GM21528 (cell line): ENCODE measurements around the gene DHCR7.
A peak's percentile ranks its signal among the peaks of the same experiment; 100 is the strongest.

ENCODE experiments used
- ATAC-seq: cut with Tn5 transposase; IDR thresholded peaks from one replicate; pipeline ENCODE4 v1.9.1; 2021; ENCODE audit warnings: mild to moderate bottlenecking, moderate library complexity; ENCODE audit not compliant: unreplicated experiment, low FRiP score

The DHCR7 gene

DNA sequence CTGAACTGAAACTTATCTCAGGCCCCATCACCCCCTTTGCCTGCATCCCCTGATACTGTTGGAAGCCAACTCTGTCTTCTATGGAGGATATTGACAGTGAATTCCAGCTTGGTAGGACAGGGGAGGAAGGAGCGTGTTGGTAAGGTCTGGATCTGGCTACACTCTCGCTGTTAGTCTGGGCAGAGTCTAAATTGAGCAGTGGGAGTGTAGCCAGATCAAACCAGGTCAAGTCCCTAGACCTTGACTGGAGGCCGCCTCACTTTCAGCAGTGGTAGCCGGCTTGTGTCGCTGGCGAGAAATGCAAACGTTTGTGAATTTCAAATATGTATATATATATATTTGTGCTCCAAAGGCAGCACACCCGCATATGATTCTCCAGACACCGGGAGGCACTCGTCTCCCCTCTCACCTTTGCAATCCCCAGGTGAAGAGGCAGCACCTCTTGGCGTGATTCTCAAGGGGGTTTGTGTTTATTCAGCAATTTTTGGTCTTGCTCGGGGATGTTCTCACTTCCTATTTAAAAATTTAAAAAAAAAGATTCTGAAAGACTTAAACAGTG is 26.7 kb downstream of the DHCR7 start:
- ATAC-seq: no peak

DNA sequence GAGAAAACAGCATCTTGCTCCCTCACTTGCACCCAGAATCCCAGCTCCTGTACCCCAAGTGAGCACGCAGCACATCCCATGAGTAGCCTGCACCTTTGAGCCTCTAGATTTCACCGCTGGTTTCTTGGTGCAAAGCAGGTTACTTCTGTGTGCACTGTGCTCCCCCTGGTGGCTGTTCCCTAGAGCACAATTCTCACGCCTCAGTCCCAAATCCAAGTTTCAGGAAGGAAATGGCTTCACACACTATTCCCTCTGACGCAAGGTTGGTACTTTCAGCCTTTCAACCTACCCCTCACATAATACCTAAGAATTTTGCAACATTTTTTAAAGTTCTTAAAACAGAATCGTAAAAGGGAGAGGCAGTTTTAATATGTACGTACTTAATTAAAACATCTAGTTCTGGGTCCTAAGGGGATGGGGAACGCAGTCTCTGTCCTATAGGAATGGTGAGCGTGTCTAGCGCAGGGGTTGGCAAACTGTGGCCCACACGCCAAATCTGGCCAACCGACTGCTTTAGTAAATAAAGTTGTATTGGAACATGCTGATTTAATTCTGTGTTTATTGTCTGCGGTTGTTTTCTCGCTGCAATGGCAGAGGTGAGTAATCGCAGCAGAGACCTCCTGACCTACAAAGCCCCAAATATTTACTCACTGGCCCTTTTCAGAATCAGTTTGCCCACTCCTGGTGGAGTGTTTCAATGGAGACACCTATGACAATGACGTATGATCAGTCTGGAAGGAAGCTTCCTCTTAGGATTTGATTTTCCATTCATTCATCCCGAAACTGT is 27.5 kb downstream of the DHCR7 start:
- ATAC-seq: no peak

DNA sequence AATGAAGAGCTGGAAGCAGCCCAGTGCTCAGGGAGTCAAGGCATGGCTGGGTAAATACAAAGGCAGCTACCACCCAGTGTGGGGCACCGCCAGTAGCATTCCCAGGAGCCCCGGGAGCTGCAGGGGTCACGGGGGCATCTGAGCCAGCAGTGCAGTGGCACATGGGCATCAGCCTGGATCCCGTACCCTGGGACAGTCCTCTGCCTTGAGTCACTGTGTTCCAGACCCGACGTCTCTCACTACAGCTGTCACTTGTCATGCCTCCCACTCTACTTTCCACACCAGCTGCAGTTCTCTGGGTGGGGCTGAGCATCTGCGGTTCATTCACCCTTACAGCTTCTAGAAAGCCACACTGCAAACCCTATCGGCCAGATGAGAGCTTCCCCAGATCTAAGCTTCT is 29.6 kb downstream of the DHCR7 start:
- ATAC-seq: peak; percentile 80

DNA sequence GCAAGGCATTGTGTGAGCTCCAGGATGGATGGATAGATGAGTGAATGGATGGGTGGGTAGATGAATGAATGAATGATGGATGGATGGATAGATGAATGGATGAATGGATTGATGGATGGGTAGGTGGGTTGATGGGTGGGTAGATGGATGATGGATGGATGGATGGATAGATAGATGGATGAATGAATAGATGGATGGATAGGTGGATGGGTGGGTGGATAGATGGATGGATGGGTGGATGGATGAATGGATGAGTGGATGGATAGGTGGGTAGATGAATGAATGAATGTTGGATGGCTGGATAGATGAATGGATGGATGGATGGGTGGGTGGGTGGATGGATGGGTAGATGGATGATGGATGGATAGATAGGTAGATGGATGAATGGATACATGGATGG is 33.5 kb downstream of the DHCR7 start:
- no peak for ATAC-seq

DNA sequence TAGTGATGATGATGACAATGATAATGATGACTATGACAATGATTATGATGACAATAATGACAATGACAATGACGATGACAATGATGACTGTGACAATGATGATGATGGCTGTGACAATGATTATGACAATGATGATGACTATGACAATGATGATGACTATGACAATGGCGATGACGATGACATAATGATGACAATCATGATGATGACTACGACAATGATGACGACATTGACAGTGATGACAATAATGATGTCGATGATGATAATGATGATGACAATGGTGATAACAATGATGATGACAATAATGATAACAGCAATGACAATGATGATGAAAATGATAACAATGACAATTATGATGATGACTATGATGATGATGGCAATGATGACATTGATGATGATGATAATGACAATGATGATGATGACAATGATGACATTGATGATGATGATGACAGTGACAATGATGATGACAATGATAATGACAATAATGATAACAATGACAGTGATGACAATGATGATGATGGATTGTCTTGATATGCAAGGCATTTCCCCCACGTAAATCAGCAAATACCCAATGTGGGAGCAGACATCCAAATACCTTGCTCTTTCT is 37.7 kb downstream of the DHCR7 start:
- no peak for ATAC-seq

DNA sequence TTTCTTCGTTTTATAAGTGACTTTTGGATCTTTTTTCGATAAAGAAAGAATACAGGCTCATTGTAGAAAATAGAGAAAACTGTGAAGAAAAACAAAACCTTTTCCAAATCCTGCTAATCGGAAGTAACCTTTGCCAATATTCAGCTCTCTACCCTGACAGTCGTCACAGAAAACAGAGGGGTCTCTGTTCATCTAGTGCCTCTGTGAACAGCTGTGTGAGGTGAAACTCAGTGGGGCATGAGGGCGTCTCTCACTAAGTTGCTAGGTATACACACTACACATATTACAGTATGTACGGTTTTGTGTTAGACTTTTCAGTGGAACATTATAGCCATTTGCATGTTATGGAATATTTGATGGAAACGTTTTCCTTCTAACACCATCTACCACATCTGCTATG is 39.4 kb downstream of the DHCR7 start:
- ATAC-seq: no peak

DNA sequence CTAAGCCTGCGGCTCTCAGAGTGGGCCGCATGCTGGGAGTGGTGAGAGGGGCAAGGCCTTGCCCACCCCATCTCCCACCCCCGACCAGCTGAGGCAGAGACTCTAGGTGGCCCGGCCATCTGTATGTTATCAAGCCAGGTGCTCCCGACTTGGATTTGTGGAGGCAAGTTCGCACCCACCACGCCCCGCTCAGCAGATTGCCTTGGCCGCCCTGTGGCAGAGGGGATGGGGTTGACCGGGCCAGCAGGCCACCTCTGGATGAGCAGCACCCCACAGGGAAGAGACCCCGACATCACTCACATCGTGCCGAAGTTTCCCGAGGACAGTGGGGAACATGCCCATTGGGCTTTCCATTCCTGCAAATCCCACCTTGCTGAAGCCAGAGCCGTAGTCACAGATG is 40.8 kb downstream of the DHCR7 start:
- no peak for ATAC-seq

DNA sequence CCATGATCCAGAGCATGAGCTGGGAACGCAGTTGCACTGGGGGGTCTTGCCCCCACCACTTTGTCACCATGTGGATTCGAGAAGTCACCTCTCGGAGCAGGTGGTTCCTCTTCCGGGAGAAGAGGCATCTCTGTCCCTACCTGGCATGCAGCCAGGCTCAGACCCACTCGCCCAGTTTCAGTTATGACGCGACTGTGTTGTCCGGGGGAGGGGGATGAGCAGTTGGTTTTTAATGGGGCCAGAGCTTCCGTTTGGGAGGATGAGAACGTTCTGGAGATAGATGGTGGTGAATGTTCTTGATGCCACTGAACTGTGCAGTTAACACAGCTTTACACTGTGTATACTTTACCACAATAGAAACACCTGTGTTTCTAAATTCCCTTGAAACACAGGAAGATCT is 41.5 kb downstream of the DHCR7 start:
- ATAC-seq: no peak

DNA sequence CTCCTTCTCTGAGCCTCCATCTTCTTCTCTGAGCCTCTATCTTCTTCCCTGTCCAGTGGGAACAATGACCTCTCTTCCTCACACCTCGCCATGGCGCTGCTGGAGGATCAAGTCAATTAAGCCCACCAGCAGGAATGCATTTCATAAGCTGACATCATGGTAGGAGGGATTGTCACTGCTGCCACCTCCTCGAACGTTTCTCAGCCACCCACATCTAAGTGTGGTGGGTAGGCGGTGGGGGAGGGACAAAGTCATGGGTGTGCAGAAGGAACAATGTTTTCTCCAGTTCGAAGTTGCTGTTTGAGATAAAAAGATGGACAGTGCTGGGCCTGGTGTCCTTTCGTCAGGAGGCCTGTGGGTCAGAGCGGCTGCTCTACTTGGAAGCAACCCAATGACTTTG is 44.0 kb downstream of the DHCR7 start:
- ATAC-seq: no peak

DNA sequence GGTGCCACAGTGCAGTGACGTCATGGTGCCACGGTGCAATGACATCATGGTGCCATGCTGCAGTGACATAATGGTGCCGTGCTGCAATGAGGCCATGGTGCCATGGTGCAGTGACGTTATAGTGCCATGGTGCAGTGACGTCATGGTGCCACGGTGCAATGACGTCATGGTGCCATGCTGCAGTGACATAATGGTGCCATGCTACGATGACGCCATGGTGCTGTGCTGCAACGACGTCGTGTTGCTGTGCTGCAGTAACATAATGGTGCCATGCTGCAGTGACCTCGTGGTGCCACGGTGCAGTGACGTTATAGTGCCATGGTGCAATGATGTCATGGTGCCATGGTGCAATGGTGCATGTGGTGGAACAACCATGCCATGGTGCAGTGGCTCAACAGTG is 45.3 kb downstream of the DHCR7 start:
- no peak for ATAC-seq

DNA sequence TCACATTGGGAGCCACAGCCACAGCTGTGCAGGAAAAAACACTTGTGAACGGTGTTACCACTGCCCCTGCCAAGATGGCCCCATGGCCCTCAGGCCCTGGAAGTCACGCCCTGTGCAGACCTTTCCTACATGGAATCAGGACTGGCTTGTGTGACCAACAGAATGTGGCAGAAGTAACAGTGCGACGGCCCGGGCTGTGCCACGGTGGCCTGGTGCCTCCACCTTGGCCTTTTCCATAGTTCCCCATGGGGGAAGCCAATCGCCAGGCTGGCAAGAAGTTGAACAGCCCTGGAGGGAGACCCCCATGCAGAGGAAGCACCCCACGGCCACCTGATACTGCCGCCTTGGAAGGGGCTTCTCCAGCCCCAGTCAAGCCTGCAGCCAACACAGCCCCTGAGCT is 48.0 kb downstream of the DHCR7 start:
- no peak for ATAC-seq

DNA sequence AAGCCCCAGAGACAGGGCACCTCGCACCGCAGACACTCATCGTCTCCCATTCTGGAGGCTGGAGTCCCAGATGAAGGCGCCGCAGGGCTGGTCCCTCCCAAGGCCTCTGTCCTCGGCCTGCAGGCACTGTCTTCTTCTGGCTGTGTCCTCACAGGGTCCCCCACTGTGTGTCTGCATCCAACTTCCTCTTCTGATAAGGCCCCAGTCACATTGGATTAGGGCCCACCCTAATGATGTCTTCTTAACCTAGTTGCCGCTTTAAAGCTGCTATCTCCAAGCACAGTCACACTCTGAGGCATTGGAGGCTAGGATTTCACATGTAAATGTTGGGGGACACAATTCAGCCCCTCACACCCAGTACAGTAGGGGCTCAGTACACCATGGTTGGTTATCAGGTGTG is 48.9 kb downstream of the DHCR7 start:
- ATAC-seq: no peak

DNA sequence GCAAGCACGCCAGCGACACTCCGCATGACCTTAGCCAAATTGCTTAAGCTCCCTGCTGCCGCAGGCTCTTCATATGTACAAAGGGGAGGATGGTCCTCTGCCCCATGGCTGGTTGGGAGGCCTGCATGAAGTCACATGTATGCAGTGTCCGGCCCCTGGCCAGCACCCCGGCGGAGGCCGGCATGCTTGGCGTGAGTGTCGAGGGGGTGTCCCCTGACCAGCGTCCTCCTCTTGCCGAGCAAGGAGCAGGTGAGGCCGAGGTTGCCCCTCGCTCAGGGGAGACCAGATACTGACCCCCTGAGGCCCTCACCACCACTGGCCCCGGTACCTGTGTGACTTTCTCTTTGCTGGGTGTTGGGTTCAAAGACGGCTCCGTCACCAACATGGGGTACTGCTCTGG is 50.2 kb downstream of the DHCR7 start:
- no peak for ATAC-seq

DNA sequence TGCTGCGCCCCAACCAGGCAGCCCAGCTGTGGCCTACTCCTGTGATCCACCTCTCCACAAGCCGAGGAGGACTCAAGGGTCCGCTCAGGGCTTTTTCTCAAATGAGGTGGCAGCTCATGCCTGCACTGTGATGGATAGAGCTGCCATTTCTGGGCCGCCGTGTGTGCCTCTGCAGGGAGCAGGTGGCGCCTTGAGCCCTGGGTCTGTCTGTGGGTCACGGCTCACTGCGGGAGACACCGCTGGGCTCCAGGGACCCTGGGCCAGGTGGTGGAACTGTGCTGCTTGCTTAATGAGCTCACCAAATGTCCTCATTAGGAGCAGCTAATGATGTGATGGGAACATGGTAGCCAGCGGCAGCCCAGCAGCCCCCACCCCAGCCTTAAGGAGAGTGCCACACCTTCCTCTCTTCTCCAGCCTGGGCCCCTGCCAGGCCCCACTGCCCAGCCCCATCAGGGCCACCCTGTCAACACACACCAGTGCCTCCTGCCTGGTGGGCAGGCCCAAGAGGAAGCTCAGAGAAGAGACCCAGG is 50.8 kb downstream of the DHCR7 start:
- ATAC-seq: no peak

DNA sequence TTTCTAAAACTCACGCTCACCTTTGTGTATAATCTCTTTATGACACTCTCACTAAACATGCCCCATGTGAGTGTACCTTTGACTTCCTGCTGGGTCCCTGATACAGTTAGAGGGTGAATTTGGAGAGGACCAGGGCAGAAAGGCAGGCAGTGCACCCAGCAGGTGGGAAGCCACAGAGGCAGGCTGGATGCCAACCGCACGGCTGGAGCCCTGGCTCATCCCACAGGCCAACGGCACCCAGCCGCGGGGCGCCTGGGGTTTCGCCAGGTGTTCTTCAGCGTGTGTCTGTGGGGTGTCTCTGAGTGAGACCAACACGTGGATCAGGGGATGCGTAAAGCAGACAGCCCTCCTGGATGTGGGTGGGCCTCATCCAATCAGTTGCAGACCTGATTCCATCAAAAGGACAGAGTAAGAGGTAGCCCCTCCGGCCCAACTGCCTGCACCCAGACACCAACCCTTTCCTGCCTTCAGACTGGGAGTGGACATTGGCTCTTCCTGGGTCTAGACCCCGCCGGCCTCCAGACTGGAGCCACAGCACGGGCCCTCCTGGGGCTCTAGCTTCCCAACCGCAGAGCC is 51.6 kb downstream of the DHCR7 start:
- ATAC-seq: no peak

DNA sequence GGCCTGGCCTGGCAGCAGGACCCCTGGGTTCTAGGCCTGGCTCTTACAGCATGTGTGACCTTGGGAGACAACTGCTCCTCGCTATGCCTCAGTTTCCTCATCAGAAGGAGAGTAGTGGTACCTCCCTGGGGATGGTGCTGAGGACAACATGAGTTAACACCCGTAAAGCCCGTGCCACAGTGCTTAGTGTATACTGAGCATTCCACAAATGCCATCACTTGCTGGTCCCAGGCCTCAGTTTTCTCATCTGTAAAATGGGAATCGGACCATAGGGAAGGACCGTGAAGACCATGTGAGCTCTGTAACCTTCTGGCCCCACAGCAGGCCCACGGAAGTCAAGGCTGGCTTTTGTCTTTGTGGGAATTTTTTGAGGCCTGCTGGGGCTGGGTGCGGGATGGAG is 52.4 kb downstream of the DHCR7 start:
- no peak for ATAC-seq

DNA sequence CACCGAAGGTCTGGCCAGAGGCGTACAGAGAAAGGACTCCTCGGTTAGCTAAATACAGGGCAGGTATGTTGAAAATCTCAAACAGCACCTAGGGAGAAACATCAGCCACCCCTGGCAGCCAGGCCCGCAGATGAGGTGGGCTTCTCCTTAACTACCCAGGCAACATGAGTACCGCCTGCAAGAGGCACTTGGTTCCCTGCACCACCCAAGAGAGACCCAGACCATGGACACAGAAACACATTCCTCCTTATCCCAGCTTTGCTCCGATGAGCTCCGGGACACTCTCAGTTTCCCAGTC is 53.0 kb downstream of the DHCR7 start:
- no peak for ATAC-seq

DNA sequence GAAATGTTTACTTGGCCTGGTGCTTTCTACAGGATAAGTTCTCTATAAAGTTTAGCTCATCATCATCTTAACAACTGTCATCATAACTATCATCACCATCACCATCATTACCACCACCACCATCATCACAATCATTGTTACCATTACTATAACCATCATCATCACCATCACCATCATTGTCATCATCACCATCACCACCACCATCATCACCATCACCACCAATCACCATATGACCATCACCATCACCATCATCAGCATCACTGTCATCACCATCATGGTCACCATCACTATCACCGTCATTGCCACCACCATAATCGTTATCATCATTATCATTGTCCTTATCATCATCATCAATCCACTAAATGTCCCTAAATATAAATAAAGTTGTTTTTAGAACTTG is 54.9 kb downstream of the DHCR7 start:
- ATAC-seq: no peak

DNA sequence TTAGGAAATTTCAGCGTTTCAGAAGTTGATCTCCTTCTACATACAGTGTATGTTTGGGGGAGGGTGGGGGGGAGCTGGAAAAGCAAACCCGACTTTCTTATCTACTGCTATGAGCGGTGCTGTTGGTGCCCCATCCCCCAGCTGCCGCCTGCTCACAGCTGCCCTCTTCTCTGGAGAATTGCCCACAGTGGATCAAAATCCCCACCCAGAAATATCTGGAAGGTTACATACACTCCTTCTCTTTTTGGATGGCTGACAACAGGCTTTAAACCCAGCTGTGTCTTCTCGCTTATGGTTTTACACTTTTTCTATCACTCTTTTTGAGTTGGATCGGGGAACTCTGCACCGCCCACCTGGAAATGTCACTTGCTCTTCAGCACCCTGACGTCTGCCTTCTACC is 56.4 kb downstream of the DHCR7 start:
- ATAC-seq: no peak

DNA sequence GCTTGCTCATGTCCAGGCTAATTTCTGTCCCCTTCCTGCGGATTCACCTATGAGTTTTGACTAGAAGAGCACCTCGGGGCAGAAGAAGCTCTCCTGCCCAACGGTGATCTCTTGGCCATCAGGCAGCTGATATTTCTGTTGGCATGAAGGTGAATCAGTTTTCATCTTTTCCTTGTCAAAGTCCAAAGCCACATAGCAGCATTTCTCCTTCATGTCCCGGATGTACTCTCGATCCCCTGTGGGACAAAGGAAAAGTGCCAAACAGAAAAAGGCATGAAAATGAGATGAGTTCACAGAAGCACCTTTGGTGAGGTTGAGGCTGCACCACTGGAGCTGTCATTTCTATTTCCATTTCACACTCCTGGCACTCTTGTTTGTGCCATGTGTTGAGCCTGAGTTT is 56.8 kb downstream of the DHCR7 start:
- ATAC-seq: no peak

DNA sequence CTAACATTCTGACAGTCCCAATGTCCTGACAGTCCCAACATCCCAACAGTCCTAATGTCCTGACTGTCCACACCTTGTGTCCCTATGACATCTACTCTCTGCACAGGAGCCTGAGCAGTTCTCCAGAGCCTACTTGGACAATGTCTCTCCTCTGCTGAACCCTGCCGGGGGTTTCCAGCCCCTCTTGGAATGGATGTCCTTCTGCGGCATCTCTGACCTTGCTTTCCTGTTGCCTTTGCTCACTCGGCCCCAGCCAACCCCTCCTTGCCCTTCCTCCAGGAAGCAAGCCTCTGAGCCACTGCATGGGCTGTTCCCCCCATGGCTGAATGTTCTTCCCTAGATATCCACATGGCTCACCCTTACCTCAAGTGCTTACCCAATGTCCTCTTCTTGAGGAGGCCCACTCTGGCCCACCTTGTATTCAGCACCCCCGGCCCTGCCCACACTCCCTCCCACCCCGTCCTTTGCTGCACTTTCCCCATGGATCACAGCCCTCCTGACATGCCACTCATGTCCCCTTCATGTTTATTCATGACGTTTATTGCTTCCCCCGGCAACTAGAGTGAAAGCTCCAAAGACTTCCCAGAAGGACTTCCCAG is 59.5 kb downstream of the DHCR7 start:
- no peak for ATAC-seq
